ENCODE results near the gene ELF4.

Gene ELF4

DNA sequence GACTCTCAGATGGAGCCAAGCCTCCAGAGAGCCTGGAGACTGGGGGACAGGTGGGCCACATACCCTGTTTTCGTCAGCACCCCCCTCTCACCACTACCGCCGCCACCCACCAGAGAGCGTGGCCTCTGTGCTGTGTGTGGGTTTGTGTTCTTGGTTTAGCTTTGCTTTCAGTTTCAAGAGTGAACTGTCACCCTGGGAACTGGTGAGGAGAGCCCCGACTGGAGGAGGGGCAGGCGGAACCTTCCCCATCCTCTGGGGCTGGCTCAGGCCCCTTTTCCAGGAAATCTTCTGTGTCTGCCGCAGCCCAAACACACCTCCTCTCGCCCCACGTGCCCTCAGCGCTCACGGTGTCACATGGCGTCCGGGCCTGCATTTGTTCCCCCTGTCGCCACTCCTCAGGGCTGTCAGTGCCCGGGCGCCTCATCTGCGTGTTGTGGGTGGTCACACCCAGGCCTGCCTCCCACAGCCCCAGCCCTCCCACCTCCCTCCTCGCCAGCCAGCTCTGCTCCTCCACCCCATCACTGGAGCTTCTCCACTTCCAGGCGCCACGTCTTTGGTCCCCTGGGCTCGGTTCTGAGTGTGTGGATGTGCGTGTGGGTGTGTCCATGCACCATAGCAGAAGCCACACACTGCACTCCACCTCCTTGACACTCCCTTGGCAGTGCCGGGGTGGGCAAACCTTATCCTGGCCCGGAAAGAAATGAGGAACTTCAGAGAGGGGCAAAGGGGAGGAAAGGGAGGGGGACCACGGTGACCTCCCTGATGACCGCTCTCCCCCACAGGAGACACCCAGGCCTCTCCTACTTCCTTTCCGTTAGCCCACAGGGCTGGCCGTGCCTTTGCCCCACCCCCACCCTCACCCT, 27.8 kb downstream of the ELF4 start:
- ATAC-seq = no peak
- TF ChIP-seq ZFP30 (CRISPR knock-in tag; IDR thresholded peaks at IDR 0.05) (no peak), ESRRG (CRISPR knock-in tag; IDR thresholded peaks at IDR 0.05) (no peak), TCF4 (CRISPR knock-in tag; IDR thresholded peaks at IDR 0.05; ENCODE audit: borderline replicate concordance) (no peak)
- TF ChIP-seq, protein P1, sequence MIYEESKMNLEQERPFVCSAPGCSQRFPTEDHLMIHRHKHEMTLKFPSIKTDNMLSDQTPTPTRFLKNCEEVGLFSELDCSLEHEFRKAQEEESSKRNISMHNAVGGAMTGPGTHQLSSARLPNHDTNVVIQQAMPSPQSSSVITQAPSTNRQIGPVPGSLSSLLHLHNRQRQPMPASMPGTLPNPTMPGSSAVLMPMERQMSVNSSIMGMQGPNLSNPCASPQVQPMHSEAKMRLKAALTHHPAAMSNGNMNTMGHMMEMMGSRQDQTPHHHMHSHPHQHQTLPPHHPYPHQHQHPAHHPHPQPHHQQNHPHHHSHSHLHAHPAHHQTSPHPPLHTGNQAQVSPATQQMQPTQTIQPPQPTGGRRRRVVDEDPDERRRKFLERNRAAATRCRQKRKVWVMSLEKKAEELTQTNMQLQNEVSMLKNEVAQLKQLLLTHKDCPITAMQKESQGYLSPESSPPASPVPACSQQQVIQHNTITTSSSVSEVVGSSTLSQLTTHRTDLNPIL (CRISPR knock-in tag; IDR thresholded peaks at IDR 0.05; ENCODE audit: low read depth) = no peak

- ATAC-seq = no peak; the same call in 2 of the 3 replicates
Observed at GRCh38 chrX:130081421-130082045, 28.8 kb downstream of the ELF4 start.

GRCh38 chrX:130080791-130081367, 29.4 kb downstream of the ELF4 start:
- no peak; the same call in 2 of the 3 replicates for ATAC-seq

More at GRCh38 chrX:130081421-130082045, 28.8 kb downstream of the ELF4 start:
- TF ChIP-seq TOX (CRISPR knock-in tag; IDR thresholded peaks at IDR 0.05; ENCODE audit: borderline replicate concordance) = no peak
- no peak for TF ChIP-seq ESRRG (CRISPR knock-in tag; IDR thresholded peaks at IDR 0.05)
- no peak for TF ChIP-seq ZNF8 (CRISPR knock-in tag; IDR thresholded peaks at IDR 0.05)
- TF ChIP-seq ARNTL (CRISPR knock-in tag; IDR thresholded peaks at IDR 0.05; ENCODE audit: borderline replicate concordance, low read depth) = no peak

DNA sequence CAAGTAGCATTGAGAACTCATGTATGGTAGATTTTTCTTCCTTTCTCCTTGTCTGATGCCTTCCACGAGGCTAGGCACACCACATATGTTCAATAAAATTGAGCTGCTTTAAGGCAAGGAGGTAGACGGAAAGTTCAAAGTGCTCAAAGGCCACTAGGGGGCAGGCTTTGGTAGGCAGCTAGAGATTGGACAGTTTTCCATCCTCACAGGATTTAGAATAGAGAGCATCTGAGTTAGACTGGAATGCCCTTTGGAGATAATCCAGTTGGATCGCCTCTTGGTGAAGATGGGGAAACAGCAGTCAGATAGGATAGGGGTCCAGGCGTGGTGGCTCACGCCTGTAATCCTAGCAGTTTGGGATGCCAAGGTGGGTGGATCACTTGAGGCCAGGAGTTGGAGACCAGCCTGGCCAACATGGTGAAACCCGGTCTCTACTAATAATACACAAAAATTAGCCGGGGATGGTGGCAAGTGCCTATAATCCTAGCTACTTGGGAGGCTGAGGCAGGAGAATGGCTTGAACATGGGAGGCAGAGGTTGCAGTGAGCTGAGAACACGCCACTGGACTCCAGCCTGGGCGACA, 30.4 kb downstream of the ELF4 start:
- peak; percentile 91 for ATAC-seq
- TF ChIP-seq ESRRG (CRISPR knock-in tag; IDR thresholded peaks at IDR 0.05) (no peak), CSRNP3 (CRISPR knock-in tag; IDR thresholded peaks at IDR 0.05) (no peak)

More at GRCh38 chrX:130080791-130081367, 29.4 kb downstream of the ELF4 start:
- TF ChIP-seq ARNTL (CRISPR knock-in tag; IDR thresholded peaks at IDR 0.05; ENCODE audit: borderline replicate concordance, low read depth) (no peak), PPARA (CRISPR knock-in tag; IDR thresholded peaks at IDR 0.05; ENCODE audit: borderline replicate concordance) (no peak), RARB (CRISPR knock-in tag; IDR thresholded peaks at IDR 0.05) (no peak)

GRCh38 chrX:130075777-130076176, 34.5 kb downstream of the ELF4 start:
- no peak for TF ChIP-seq RARB (CRISPR knock-in tag; IDR thresholded peaks at IDR 0.05)
- TF ChIP-seq ZFP30 (CRISPR knock-in tag; IDR thresholded peaks at IDR 0.05) = no peak
- TF ChIP-seq BACH2 (CRISPR knock-in tag; IDR thresholded peaks at IDR 0.05; ENCODE audit: borderline replicate concordance) = no peak
- TF ChIP-seq PATZ1 (CRISPR knock-in tag; IDR thresholded peaks at IDR 0.05; ENCODE audit: borderline replicate concordance) = no peak
- TF ChIP-seq, protein P2, sequence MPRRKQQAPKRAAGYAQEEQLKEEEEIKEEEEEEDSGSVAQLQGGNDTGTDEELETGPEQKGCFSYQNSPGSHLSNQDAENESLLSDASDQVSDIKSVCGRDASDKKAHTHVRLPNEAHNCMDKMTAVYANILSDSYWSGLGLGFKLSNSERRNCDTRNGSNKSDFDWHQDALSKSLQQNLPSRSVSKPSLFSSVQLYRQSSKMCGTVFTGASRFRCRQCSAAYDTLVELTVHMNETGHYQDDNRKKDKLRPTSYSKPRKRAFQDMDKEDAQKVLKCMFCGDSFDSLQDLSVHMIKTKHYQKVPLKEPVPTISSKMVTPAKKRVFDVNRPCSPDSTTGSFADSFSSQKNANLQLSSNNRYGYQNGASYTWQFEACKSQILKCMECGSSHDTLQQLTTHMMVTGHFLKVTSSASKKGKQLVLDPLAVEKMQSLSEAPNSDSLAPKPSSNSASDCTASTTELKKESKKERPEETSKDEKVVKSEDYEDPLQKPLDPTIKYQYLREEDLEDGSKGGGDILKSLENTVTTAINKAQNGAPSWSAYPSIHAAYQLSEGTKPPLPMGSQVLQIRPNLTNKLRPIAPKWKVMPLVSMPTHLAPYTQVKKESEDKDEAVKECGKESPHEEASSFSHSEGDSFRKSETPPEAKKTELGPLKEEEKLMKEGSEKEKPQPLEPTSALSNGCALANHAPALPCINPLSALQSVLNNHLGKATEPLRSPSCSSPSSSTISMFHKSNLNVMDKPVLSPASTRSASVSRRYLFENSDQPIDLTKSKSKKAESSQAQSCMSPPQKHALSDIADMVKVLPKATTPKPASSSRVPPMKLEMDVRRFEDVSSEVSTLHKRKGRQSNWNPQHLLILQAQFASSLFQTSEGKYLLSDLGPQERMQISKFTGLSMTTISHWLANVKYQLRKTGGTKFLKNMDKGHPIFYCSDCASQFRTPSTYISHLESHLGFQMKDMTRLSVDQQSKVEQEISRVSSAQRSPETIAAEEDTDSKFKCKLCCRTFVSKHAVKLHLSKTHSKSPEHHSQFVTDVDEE (CRISPR knock-in tag; IDR thresholded peaks at IDR 0.05) = no peak
- TF ChIP-seq, protein P1 (CRISPR knock-in tag; IDR thresholded peaks at IDR 0.05; ENCODE audit: low read depth) = no peak
- no peak for TF ChIP-seq TOX (CRISPR knock-in tag; IDR thresholded peaks at IDR 0.05; ENCODE audit: borderline replicate concordance)
- TF ChIP-seq ISL1 (CRISPR knock-in tag; IDR thresholded peaks at IDR 0.05) = no peak
- no peak for TF ChIP-seq POU6F1 (CRISPR knock-in tag; IDR thresholded peaks at IDR 0.05; ENCODE audit: borderline replicate concordance, low read depth)
- no peak for TF ChIP-seq ZNF565 (CRISPR knock-in tag; conservative IDR thresholded peaks at IDR 0.05; ENCODE audit: low read depth)
- no peak for TF ChIP-seq CSDC2 (CRISPR knock-in tag; IDR thresholded peaks at IDR 0.05)
- TF ChIP-seq TCF4 (CRISPR knock-in tag; IDR thresholded peaks at IDR 0.05; ENCODE audit: borderline replicate concordance) = no peak
- no peak for ATAC-seq
